GM19395 (cell line): Measurements from ENCODE around the gene EFCAB13.
A peak's percentile ranks its signal among the peaks of the same experiment; 100 is the strongest.
"Not testable (repeated sequence)": the region's sequence is repeated elsewhere in the genome, so short reads cannot be mapped to it uniquely, and the experiment has no call there.

Experiments used
- ATAC-seq: cut with Tn5 transposase; IDR thresholded peaks from one replicate; pipeline ENCODE4 v1.9.1; 2021; ENCODE audit warnings: mild to moderate bottlenecking, moderate library complexity; ENCODE audit not compliant: unreplicated experiment

The EFCAB13 gene

GRCh38 chr17:47320879-47321502 lies 2.8 kb upstream of the EFCAB13 start:
- ATAC-seq = no peak

GRCh38 chr17:47324224-47325020 lies 667 bp downstream of the EFCAB13 start:
- peak; percentile 44 for ATAC-seq

- no peak for ATAC-seq
Measured at GRCh38 chr17:47325176-47325575, 1.4 kb downstream of the EFCAB13 start.

DNA sequence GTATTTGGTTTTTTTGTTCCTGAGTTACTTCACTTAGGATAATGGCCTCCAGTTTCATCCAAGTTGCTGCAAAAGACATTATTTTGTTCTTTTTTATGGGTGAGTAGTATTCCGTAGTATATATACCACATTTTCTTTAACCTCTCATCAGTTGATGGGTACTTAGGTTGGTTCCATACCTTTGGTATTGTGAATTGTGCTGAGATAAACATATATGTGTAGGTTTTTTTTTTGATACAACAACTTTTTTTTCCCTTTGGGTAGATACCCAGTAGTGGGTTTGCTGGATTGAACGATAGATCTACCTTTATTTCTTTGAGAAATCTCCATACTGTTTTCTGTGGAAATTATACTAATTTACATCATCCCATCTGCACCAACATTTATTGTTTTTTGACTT lies 6.8 kb downstream of the EFCAB13 start:
- ATAC-seq = no peak

- ATAC-seq = no peak
Measured at GRCh38 chr17:47332287-47332686, 8.5 kb downstream of the EFCAB13 start.

DNA sequence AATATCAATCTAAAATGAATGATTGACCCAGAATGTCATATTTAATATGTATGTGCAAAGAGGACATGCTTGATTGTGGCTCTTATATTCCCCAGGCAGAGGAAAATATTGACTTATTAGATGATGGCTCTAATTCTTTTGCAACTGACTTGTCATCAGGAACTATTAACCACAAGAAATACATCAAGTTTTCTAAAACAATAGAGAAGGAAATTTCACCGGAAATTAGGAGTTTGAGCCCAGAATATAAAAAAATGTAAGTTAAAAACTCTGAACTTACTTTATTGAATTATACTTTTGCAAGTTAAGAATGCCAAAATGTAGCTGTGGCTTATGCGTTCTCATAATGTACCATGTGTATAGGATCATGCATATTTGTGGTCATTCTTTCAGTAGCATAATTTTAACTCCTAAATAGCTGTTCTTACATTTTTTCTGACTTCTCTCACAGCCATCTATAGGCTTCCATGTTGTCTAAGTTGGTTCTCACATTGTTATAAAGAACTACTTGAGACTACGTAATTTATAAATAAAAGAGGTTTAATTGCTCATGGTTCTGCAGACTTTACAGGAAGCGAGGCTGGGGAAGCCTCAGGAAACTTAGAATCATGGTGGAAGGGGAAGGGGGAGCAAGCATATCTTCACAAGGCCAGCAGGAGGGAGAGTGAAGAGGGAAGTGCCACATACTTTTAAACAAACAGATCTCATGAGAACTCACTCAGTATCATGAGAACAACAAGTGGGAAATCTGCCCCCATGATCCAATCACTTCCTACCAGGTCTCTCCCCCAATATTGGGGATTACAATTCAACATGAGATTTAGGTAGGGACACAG lies 11.6 kb downstream of the EFCAB13 start:
- ATAC-seq = no peak

DNA sequence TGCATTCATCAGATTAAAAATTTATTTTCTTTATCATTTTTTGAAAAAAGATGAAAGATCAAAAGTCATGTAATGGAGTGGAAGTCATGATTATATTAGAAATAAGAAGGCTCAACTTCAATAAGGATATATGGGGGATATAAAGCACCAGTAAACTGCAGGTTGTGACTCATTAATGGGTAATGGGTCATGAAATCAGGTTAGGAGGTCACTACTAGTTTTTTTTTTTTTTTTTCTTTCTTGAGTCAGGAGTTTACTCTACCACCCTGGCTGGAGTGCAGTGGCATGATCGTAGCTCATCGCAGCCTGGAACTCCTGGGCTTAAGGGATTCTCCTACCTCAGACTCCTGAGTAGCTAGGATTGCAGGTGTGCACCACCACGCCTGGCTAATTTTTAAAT lies 14.3 kb downstream of the EFCAB13 start:
- no peak for ATAC-seq

DNA sequence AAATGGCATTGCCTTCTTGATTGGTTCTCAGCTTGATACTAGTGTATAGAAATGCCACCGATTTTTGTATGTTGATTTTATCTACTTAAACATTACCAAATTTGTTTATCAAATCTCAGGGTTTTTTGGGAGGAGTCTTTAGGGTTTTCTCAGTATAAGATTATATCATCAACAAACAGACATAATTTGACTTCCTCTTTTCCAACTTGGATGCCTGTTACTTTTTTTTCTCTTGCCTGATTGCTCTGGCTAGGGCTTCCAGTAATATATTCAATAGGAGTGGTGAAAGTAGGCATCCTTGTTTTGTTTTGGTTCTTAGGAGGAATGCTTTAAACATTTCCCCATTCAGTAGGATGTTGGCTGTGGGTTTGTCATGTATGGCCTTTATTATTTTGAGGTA lies 29.1 kb downstream of the EFCAB13 start:
- no peak for ATAC-seq

- ATAC-seq = no peak
Measured at GRCh38 chr17:47358652-47359051, 34.9 kb downstream of the EFCAB13 start.

GRCh38 chr17:47363171-47363570 lies 39.4 kb downstream of the EFCAB13 start:
- ATAC-seq = no peak

GRCh38 chr17:47367257-47367656 lies 43.5 kb downstream of the EFCAB13 start:
- ATAC-seq = no peak

GRCh38 chr17:47368262-47368661 lies 44.5 kb downstream of the EFCAB13 start:
- no peak for ATAC-seq

- ATAC-seq = not testable (repeated sequence)
Measured at GRCh38 chr17:47370899-47371298, 47.1 kb downstream of the EFCAB13 start.

GRCh38 chr17:47373002-47373401 lies 49.2 kb downstream of the EFCAB13 start:
- ATAC-seq = no peak

GRCh38 chr17:47376247-47376646 lies 52.5 kb downstream of the EFCAB13 start:
- no peak for ATAC-seq

DNA sequence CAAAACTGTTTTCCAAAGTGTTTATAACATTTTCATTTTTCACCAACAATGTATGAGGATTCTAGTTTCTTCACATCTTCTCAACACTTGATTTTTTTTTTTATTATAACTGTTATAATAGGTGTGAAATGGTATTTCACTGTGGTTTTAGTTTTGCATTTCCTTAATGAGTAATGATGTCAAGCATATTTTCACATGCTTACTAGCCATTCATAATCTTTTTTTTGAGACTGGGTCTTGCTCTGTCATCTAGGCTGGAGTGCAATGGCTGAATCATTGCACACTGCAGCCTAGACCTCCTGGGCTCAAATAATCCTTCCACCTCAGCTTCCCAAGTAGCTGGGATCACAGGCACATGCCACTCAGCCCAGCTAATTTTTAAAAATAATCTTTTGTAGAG lies 65.1 kb downstream of the EFCAB13 start:
- ATAC-seq = no peak

GRCh38 chr17:47397532-47398128 lies 73.9 kb downstream of the EFCAB13 start:
- ATAC-seq = not testable (repeated sequence)

DNA sequence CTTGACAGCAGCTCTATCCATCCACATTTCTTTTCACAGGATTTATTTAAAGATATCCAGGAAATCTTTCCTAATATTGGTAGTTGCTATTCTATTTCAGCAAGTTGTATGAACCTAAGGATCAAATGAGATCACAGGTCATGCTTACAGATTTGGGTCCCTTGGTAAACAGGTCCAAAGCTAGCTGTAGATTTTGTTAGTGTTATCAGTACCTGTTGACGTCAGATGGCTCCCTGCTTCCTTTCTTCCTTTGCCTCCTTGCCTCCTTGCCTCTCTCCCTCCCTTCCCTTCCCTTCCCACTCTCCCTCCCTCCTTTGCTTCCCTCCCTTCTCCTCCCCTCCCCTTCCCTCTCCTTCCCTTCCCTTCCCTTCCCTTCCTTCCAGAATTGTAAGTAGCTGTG lies 76.6 kb downstream of the EFCAB13 start:
- ATAC-seq = no peak

GRCh38 chr17:47401100-47401499 lies 77.3 kb downstream of the EFCAB13 start:
- ATAC-seq = no peak

DNA sequence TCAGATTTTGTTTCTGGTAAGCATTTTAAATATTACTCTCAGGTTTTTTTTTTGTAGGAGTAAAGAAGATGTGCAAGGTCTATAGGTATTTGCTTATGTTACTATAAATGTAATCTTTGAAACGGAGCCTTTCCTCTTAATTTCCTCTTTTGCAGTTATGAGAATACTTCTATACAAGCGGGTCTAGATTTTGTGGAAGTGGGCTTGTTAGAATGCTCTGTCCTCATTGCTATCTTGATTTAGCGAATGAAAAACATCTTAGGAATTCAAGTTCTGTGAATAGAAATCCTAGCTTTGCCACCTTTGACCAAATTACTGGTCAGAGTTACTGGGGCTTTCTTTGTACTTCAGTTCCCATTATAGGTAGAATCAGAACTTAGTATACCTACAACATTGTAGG lies 80.3 kb downstream of the EFCAB13 start:
- no peak for ATAC-seq

DNA sequence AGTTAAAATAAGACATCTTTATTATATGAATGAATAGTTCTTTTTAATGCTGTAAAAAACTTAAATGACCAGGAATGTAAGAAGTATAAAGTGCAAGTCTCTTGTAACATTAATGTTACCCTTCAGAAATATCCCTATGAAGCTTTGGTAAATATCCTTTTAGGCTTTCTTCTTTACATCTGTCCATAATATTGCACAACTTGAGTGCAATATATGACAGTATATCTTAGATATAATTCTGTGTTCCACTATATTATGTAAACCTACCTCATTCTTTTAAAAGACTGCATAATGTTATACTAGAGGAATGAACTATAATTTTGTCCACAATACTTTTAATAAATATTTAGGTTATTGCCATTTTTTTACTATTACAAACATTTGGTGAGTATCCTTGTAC lies 81.1 kb downstream of the EFCAB13 start:
- no peak for ATAC-seq
